Activated T-cell treated with anti-CD3 and anti-CD28 coated beads, Interleukin-2, amount 50 U/mL, for 48 hours (primary cell): ENCODE measurements around the gene CACNA1B.
A peak's percentile ranks its signal among the peaks of the same experiment; 100 is the strongest.

Experiments
- DNase-seq, 2 experiments: peaks; one replicate each; pipeline ENCODE4 v3.0.0-alpha.2; 2020

Gene CACNA1B

GRCh38 chr9:138044485-138045383 is 167.2 kb downstream of the CACNA1B start:
- DNase-seq, result no peak

- DNase-seq, result no peak
These were observed 168.2 kb downstream of the CACNA1B start for GRCh38 chr9:138045541-138046490.

- DNase-seq, result no peak
These were observed 169.2 kb downstream of the CACNA1B start for GRCh38 chr9:138046641-138047301.

DNA sequence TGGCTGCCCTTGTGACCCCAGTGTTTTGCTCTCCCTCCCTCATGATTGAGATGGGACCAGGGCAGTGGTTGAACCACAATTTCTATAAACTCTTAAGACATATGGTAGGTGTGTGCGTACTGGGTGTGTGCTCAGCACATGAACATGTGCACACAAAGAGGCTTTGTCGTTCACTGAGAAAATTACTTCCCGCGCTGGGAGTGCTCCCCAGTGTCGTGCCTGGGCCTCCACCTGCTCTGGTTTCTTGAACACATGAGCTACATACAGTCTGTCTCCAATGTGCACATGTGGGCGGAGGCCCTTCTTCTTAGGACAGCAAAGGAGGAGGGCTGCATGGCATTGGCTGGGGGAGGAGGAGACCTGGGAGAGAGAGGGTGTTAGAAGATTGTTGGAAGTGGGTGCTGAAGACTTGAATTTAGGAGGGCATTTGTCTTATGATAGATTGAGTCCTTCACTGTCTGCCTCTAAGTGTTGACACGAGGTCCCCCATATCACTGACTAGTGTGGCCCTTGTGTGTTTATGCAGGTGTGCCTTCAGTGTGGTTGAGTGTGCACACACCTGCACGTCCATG is 170.0 kb downstream of the CACNA1B start:
- DNase-seq, result no peak

DNA sequence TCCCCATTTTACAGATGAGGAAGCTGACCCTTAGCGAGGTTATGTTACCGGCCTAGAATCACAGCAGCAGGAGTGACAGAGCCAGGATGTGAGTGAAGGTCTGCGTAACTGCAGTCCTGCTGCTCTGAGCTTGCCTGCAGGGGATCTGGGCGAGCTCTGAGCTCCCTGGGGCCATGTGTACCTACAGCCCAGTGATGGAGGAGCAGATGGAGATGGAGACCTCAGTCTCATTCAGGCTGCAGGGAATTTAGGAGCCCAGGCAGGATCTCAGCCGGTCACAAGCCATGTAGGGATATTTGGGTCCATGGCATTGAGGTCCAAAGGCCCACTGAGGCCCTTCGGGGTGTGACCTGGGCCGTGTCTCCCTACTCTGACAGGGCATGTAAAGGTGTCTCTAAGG is 170.6 kb downstream of the CACNA1B start:
- DNase-seq, result no peak

DNA sequence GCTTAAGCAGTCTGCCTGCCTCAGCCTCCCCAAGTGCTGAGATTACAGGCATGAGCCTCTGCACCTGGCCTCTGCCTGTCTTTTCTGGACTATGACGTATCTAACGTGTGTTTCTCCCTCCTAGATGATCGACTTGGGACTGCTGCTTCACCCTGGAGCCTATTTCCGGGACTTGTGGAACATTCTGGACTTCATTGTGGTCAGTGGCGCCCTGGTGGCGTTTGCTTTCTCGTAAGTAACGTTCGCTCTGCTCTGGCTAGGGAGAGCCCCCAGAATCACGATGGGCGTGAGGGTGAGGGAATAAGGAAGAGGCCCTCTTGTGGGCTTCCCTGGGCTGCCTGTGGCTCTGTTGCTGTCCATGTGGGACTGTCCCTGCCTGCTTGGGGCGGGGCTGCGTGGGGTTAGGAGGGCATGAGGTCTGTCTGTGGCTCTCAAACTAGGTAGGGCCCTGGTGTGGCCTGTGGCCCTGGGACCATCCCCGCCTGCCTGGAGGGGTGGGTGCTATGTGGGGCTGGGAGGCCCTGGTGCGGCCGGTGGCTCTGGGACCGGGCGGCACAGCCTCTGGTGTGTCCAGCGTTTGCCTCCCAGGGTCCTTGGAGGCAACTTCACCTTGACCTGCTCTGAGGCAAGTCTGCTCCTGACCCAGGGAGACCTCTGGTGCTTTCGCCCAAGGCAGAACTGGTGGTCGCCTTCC is 171.7 kb downstream of the CACNA1B start:
- DNase-seq, result peak; percentile 7 to 8

- DNase-seq, result peak in 1 of 2 experiments; percentile 5
These were observed 172.3 kb downstream of the CACNA1B start for GRCh38 chr9:138049779-138050471.

DNA sequence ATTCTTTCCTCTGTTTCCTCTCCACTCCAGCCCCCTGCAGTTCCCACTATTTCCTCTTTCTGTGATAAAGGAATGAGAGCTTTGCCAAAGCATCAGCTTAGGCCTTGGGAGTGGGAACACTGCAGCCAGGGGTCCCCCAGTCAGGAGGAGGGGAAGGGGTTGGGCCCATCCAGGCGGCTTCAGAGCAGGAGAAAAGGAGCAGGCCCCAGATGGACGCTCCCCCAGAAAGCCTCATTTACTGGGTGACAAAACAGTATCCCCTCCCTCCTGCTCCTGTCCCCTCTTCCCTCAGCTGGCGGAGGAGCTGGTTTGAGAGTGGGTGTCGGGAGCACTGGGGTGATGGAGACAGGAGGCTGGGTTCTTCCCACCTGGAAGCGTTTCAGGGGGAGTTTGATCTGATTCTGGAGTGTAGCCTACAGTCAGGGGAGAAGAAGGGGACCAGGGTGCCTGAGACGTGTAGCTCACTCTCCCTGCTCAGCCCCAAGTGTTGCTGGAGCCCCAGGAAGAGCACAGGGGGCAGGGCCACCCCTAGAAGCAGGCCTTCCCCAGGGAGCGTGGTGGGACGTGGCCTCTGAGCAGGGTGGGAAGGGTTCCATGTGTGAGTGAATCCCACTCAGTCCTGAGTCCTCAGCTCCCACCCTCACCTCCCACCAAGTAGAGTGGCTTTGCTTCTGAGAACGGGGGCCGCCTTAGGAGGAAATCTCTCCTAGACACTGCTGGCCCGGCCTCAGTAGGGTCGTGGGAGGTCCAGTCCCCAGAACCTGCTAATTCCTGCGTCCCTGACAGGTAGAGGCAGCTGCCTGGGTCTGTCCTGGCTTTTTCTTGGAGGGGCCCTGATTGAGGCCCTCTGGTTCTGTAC is 173.1 kb downstream of the CACNA1B start:
- peak; percentile 5 to 8 for DNase-seq

DNA sequence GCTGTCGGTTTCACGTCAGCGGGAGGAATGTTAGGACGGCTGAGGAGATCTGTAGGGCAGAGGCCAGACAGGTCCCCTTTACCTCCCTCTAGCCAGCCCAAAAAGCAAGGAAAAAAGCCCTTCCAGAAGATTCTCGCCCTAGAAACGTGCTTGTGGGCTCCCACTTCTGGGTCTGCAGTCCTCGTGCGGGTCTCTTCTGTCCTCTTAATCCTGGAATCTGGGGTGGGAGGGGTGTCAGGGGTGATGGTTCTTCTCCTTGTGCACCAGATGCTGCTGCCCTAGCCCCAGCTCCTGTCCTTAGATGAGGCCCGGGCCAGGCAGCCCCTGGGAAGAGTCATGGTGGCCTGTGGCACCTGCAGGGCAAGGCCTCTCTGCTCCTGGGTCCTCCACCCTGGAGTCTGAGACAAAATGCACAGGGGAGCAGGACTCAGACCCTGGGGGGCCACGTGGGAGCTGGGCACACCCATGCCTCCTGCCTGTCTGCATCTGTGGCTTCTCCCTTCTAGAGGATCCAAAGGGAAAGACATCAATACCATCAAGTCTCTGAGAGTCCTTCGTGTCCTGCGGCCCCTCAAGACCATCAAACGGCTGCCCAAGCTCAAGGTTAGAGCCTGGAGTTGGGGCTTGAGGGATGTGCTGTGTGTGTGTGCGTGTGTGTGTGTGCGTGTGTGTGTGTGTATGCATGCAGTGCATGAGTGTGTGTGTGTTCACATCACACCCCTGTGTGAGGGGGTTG is 174.2 kb downstream of the CACNA1B start:
- DNase-seq, result peak; percentile 8 to 11

DNA sequence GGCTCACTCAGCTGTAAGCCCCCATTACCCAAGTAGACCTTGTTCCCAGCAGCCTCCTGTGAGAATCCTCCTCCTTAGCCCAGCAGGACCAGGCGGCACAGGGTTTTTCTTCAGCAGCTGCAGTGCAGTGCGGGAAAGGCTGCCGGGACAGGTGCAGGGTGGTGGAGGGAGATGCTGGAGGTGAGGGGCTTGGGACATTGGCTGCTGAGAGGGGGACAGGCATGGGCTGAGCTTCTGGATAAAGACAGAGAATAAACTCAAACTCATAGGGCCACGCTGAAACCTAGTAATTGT is 174.7 kb downstream of the CACNA1B start:
- DNase-seq, result peak; percentile 7 to 8

GRCh38 chr9:138052635-138053320 is 175.2 kb downstream of the CACNA1B start:
- DNase-seq, result peak; percentile 1

DNA sequence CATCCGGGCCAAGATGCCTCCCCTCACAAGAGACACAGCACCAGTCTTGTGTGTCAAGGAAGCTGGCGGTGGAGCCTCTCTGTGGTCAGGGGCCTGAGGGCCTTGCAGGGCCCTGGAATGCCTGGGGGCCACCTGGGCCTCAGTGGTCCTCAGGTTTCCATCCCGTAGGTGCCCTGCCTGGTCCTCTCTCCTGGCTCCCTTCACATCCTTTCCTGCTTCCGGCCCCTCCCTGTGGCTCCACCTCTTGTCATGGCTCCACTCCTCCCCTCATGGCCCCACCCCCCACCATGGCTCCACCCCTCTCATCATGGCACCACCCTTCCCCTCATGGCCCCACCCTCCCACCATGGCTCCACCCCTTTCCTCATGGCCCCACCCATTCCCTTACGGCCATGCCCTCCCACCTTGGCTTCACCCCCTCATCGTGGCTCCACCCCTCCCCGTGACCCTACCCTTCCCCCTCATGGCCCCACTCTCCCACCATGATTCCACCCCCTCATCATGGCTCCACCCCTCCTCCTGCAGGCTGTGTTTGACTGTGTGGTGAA is 175.8 kb downstream of the CACNA1B start:
- DNase-seq, result peak in 1 of 2 experiments; percentile 17

DNA sequence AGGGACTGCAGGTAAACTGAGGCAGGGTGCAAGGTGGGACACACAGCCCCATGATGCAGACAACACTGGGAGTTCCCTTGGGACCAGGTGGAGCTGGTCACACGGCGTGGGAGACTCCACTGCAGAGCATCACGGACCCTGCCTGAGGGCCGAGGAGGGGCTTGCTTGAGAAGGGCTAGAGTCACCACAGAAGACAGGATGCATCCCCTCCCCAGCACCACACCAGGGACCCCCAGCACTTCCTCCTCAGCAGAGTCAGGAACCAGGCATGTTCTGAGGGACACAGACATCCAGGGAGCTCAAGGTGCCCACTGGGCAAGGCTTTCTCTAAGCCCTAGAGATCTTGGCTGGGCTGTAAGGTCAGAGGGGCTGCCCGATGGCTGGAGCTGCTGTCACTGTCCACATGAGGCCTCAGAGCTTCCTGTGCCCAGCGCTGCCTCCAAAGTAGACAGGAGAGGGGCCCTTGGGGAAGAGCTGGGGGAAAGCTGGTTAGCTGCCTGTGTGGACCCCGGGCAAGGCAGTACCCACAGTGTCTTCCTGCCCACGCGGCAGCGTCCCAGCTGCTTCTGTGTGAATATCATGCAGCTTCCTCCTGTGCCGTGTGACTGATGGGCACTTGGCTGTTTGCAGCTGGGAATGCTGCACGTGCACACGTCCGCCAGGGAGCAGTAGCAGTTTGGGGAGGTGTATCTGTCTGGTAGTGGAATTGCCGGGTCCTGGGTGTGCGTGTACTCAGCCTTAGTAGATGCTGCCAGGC is 176.6 kb downstream of the CACNA1B start:
- DNase-seq, result peak in 1 of 2 experiments; percentile 6

GRCh38 chr9:138057726-138058125 is 180.1 kb downstream of the CACNA1B start:
- no peak for DNase-seq

- no peak for DNase-seq
These were observed 180.6 kb downstream of the CACNA1B start for GRCh38 chr9:138058181-138058580.

DNA sequence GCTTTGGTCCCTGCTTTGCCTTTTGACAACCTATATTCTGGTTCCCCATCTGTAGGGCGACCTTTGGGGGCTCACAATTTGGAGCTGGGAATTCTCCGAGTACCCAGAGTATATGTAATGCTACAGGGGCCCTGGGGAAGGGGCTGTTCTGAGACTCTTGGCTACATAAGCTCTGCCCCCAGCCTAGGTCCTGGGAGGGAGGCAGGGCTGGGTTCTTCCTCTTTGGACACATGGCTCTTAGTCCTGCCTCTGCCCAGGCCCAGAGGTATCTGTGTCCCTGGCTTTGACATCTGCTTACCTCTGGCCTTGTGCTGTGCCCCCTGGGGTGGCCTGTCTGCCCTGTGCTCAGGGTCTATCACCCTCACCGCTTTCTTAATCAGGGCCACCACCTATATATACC is 181.6 kb downstream of the CACNA1B start:
- DNase-seq, result no peak

DNA sequence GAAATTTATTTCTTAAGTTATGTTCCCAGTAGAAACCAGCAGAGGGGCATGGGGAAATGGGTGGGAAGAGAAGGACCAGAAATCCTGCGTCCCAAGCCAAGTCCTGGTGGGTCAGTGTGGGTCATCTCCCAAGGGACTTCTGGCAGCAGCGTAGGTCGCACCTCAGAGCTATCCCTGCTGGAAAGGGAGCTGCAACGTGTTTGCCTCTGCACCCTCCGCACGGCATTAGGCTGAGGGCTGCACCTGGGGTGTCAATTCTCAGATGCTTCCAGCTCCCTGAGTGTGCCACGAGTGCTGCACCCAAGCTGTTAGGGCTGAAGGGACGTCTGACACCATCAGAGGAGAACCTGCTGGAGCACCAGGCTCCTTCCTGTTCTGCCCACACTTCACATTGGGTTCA is 182.8 kb downstream of the CACNA1B start:
- no peak for DNase-seq

- DNase-seq, result no peak
These were observed 183.3 kb downstream of the CACNA1B start for GRCh38 chr9:138060881-138061280.
